Measurements from ENCODE around the gene ACCSL.

The ACCSL gene

GRCh38 chr11:44018829-44019228 is 29.0 kb upstream of the ACCSL start:
- no peak for DNase-seq

- no peak for DNase-seq
These were observed 22.8 kb upstream of the ACCSL start for GRCh38 chr11:44024977-44025376.

DNA sequence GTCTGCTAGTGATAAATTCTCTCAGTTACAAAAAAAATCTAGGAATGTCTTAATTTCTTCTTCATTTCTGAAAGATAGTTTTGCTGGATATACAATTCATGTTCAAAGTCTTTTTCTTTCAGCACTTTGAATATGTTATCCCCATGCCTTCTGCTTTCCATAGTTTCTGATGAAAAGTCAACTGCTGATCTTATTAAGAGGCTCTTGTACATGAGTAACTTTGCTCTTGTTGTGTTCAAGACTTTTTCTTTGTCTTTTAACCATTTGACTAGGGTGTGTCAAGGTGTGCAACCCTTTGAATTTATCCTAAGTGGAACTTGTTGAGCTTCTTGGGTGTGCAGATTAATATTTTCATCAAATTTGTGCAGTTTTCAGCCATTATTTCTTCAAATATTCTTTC is 22.1 kb upstream of the ACCSL start:
- no peak for DNase-seq

GRCh38 chr11:44028401-44028800 is 19.4 kb upstream of the ACCSL start:
- DNase-seq, result no peak

DNA sequence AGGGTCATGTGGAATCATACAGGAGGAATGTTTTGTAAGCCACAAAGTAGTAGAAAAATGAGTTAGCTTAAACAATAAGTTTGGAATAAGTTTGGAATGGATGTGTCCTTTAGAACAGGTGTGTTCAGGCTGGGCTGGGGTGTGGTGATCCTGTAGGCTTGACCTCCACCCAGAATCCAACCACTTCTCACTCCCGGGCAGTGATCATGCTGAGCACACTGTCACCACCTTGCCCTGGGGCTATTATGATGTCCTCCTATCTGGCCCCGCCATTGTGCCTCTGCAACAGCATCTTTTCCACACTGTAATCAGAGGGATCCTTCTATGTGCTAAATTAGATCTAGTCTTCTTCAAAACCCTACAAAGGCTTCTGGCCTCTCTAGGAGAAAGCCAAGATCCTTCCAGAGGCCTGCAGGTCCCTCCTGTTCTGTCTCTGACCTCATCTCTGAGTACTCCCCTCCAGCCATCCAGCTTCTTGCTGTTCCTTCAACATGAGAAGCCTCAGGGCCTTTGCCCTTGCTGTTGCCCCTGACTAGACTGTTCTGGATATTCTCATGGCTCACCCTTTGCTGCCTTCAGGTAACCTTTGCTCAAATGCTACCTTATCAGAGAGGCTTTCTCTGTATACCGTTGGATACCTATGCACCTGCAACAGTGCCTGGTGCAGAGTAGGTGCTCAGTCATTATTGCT is 18.8 kb upstream of the ACCSL start:
- no peak for DNase-seq

DNA sequence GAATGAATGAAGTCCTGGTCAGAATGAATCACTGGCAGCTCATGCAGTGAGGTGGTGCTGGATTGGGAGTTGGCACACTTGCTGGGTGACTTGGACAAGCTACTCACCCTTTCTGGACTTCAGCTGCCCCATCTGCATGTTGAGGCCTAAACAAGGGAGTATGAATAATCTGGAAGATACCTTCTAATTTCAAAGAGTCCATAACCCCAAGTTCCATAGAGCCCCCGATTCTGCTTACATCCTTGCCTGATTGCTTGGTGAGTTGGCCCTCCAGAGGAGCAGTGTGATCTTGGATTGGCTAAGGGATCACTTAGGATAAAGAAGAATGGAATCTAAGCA is 18.3 kb upstream of the ACCSL start:
- DNase-seq, result no peak

- DNase-seq, result no peak
These were observed 17.5 kb upstream of the ACCSL start for GRCh38 chr11:44029977-44030911.

- DNase-seq, result no peak
These were observed 16.8 kb upstream of the ACCSL start for GRCh38 chr11:44030996-44031395.

DNA sequence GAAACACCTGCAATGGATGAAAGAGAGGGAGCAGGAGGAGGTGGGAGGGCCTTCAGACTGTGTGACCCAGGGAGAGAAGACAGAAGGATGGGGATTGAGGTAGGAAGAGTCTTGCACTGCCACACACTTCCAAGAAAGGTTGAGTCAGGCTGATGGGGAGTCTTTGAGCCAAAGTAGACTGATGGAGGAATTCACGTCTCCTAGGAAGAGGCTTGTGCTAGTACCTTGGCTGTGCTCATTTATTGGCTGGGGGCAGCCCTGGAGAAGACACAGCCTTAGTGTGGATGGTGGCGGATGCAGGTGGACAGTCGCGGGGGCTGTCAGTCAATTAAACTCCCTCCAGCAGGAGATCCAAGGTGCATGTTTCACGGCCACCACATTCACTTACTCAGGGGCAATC is 16.2 kb upstream of the ACCSL start:
- no peak for DNase-seq

DNA sequence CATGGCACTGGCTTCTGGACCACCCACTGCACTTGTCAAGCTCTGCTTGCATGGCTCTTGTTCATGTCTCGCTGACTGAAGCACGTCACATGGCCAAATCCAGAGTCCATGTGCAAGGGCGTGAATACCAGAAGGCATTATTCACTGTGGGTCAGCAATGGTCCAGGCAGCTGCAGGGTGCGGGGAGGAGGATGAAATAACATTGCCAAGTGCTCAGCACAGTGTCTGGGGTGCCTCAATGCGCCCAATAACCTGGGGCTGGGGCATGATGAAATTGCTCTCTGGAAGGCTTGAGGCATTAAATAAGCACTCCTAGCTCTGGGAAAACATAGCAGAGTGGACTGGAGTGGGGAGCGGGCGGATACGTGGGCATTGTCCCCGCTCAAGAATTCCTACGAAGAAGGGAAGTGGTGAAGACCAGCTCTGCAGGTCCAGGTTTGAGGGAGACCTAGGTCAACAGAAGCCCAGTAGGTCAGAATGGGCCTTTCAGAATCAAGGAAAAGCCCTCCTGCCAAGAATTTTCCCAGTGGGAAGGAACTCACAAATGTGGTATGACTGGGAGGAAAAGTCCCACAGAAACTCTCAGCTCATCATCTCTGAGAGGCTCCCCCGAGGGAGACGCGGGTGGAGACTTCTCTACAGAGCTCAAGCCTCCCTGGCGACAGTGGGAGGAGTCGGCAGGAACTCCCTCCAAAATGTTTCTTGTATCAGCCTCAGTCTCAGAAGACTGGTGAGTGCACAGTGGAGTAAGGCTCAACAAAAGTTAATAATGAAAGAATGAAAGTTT is 15.3 kb upstream of the ACCSL start:
- no peak for DNase-seq

- DNase-seq, result no peak
These were observed 14.3 kb upstream of the ACCSL start for GRCh38 chr11:44033411-44033850.

- no peak for DNase-seq
These were observed 13.9 kb upstream of the ACCSL start for GRCh38 chr11:44033856-44034255.

DNA sequence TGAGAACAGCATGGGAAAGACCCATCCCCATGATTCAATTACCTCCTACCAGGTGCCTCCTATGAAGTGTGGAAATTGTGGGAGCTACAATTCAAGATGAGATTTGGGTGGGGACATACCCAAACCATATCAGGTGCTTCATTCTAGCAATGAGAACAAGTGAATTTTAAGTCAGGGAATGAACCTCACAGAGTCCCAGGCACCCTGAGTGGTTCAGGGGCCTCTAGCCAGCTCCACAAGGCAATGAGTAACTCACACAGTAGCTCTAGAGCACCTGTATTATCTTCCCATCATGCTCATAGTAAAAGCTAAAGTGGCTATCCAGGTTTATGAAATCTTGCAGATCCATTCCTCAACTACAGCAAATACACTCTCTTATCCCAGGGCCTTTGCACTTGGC is 13.1 kb upstream of the ACCSL start:
- DNase-seq, result no peak

- DNase-seq, result peak; percentile 22
These were observed 10.7 kb upstream of the ACCSL start for GRCh38 chr11:44036811-44037657.

DNA sequence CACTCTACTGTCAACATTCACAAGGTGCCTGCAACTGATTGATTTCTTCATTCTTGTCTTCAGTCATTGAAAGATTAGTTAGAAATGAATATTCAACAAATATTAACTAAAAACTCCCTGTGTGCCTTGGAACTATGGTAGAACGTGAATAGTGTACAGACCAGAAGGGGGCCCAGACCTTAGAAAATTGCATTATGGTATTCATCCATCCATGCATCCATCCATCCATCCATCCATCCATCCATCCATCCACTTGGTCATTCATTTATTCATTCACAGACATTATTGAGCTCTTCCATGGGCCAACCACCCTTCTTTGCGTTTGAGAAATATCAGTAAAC is 10.2 kb upstream of the ACCSL start:
- DNase-seq, result no peak

- DNase-seq, result no peak
These were observed 4.6 kb upstream of the ACCSL start for GRCh38 chr11:44043157-44043556.

GRCh38 chr11:44046182-44046581 is 1.6 kb upstream of the ACCSL start:
- no peak for DNase-seq

GRCh38 chr11:44047298-44047697 is 483 bp upstream of the ACCSL start:
- DNase-seq, result no peak

GRCh38 chr11:44049832-44050231 is 2.1 kb downstream of the ACCSL start:
- no peak for DNase-seq

DNA sequence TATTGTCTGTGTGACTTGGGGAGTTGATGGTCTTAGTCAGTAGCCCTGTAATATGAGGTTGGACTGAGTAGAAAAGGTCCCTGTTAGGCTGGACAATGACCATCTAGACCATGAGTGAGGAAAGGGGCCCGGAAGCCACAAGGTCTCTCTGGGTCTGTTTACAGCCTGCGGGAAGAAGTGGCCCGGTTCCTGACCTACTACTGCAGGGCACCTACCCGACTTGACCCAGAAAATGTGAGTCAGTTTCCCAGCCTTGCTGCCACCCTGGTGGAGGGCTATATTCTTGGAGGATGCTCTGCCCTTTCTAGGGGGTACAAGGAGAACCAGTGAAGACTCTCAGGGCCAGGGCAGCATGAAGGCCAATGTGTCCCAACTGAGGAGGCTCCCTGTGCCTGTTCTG is 3.4 kb downstream of the ACCSL start:
- DNase-seq, result no peak

- no peak for DNase-seq
These were observed 9.6 kb downstream of the ACCSL start for GRCh38 chr11:44057340-44057739.

DNA sequence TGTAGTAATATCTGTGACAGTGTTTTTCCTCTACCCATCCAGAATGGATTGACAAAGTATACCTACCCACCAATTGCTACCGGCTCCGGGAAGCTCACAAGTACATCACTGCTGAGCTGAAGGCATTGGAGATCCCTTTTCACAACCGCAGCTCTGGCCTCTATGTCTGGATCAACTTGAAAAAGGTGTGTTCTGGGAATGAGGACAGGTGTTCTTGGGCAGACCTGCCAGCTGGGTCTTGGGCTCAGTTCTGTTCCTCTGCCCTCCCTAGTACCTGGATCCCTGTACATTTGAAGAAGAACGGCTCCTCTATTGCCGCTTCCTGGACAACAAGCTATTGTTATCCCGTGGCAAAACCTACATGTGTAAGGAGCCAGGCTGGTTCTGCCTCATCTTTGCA is 10.5 kb downstream of the ACCSL start:
- no peak for DNase-seq

- no peak for DNase-seq
These were observed 17.4 kb downstream of the ACCSL start for GRCh38 chr11:44065161-44065661.
